NT2/D1 (cell line): ENCODE measurements around the gene FAM78A.

Experiments used
- SUZ12 ChIP-seq: IDR thresholded peaks from 2 replicates; pipeline ENCODE4 v1.6.1; 2011; ENCODE audit not compliant: insufficient read length, insufficient read depth; ENCODE audit errors: extremely low read depth
- YY1 ChIP-seq: IDR thresholded peaks from 2 replicates; pipeline ENCODE4 v1.6.1; 2011; ENCODE audit not compliant: insufficient read length, insufficient read depth
- ZNF274 ChIP-seq: IDR thresholded peaks from 2 replicates; pipeline ENCODE4 v1.6.1; 2011; ENCODE audit warnings: mild to moderate bottlenecking, low read depth, low read length

DNA sequence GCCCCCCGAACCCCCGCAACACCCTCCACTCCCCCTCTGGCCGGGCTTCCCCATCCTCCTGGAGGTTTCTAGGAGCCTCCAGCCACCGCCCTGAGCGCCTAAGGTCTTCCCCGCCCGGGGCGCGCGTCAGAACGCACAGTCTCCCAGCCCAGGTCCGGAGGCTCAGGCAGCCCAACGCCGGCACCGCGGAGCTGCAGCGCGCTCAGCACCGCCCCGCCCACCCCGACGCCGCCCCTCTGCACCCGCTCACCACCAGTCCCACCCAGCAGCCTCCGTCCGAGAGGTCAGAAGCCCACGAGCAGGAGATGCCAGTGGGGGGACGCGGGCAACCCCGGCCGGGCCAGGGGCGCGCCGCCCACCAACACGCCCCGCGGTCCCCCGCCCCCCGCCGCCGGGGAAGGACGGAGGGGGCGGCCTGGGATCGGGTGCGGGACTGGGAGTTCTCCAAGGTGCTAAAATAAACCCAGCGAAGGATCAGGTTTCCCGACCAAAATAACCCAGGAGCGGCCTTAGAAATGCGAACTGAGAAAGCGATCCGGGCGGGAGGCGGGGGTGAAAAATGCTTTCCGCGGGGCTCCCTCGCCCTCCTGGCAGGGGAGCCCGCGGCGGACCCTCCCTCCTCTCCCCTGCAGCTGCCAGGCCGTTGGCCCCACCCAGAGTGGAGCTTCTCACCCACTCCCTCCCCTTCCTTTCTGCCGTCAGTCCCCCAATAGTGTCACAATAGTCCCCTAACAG, 6.5 kb upstream of the FAM78A start:
- TF ChIP-seq SUZ12, result no peak
- no peak for TF ChIP-seq ZNF274
- no peak for TF ChIP-seq YY1
